ENCODE results near the gene IMMP2L. TPM values are rescaled to one million over a fixed set of nuclear protein-coding genes. Genes with fewer than 3 reads are reported as not detected.
A peak's percentile ranks its signal among the peaks of the same experiment; 100 is the strongest.

The IMMP2L gene
- total RNA-seq, 1 donor from 2014 or later, result 11.9 TPM

DNA sequence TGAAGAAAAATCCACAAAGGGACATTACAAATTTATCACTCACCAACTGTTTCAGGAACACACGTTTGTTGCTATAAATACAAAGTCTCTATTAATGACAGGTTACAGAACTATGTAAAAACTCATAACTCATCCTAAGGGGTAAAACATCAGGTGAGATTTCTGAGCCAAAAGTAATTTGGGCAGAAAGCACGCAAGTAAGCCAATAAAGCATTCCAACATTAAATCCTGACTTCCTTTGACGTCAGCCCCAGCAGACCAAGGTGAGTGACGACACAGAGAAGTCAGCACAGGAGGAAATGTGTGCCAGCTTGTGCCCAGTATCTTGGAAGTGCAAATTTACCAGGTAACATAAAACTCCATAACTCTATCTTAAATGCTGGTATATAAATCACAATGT is 45.7 kb downstream of the IMMP2L start:
- no peak for DNase-seq (ENCODE audit: low read depth, low spot score)
- H3K4me1 Mint-ChIP-seq, result no peaks in the 10 kb centered on the region
- no peak overlapping the region for H3K4me3 Mint-ChIP-seq
- H3K9me3 Mint-ChIP-seq, result peaks cover 12% of the 10 kb centered on the region
- TF ChIP-seq CTCF (conservative IDR thresholded peaks at IDR 0.05), result no peak
- peaks cover 18% of the 10 kb centered on the region for H3K36me3 Mint-ChIP-seq (ENCODE audit: low read depth)
- no peak overlapping the region for H3K27ac Mint-ChIP-seq (ENCODE audit: unreplicated experiment)
- no peaks in the 10 kb centered on the region for H3K27me3 Mint-ChIP-seq (ENCODE audit: low read depth)

DNA sequence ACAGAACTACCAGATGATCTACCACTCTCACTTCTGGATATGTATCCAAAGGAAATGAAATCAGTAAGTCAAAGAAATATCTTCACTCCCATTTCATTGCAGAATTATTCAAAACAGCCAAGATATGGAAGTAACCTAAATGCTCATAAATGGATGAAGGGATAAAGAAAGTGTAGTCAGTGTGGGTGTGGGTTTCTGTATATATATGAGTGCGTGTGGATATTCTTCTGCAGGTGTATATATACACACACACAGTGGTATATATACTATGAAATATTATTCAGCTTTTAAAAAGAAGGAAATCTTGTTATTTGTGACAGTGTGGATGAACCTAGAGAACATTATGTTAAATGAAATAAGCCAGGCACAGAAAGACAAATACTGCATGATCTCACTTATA is 48.7 kb downstream of the IMMP2L start:
- no peak overlapping the region for H3K4me3 Mint-ChIP-seq
- H3K9me3 Mint-ChIP-seq, result peaks cover 6% of the 10 kb centered on the region
- H3K4me1 Mint-ChIP-seq, result no peaks in the 10 kb centered on the region
- peaks cover 7% of the 10 kb centered on the region for H3K36me3 Mint-ChIP-seq (ENCODE audit: low read depth)
- no peaks in the 10 kb centered on the region for H3K27me3 Mint-ChIP-seq (ENCODE audit: low read depth)
- H3K27ac Mint-ChIP-seq (ENCODE audit: unreplicated experiment), result no peak overlapping the region
- TF ChIP-seq CTCF (conservative IDR thresholded peaks at IDR 0.05), result no peak
- no peak for DNase-seq (ENCODE audit: low read depth, low spot score)

GRCh38 chr7:111511845-111512244 is 50.4 kb downstream of the IMMP2L start:
- TF ChIP-seq CTCF (conservative IDR thresholded peaks at IDR 0.05), result no peak

GRCh38 chr7:111510584-111511378 is 51.5 kb downstream of the IMMP2L start:
- Mint-ChIP-seq H3K9me3 (peaks cover 8% of the 10 kb centered on the region), H3K27ac (ENCODE audit: unreplicated experiment) (peak overlapping the region; percentile 51), H3K4me1 (no peaks in the 10 kb centered on the region), H3K4me3 (no peak overlapping the region), H3K36me3 (ENCODE audit: low read depth) (peaks cover 7% of the 10 kb centered on the region), H3K27me3 (ENCODE audit: low read depth) (no peaks in the 10 kb centered on the region)
- no peak for TF ChIP-seq CTCF (conservative IDR thresholded peaks at IDR 0.05)
- no peak for DNase-seq (ENCODE audit: low read depth, low spot score)

More at GRCh38 chr7:111511845-111512244, 50.4 kb downstream of the IMMP2L start:
- no peak overlapping the region for H3K27ac Mint-ChIP-seq (ENCODE audit: unreplicated experiment)
- peaks cover 7% of the 10 kb centered on the region for H3K36me3 Mint-ChIP-seq (ENCODE audit: low read depth)
- no peak for DNase-seq (ENCODE audit: low read depth, low spot score)
- H3K4me3 Mint-ChIP-seq, result no peak overlapping the region
- peaks cover 8% of the 10 kb centered on the region for H3K9me3 Mint-ChIP-seq
- H3K27me3 Mint-ChIP-seq (ENCODE audit: low read depth), result no peaks in the 10 kb centered on the region
- H3K4me1 Mint-ChIP-seq, result no peaks in the 10 kb centered on the region

- Mint-ChIP-seq H3K4me1 (no peaks in the 10 kb centered on the region), H3K27me3 (ENCODE audit: low read depth) (no peaks in the 10 kb centered on the region), H3K27ac (ENCODE audit: unreplicated experiment) (no peak overlapping the region), H3K36me3 (ENCODE audit: low read depth) (peaks cover 7% of the 10 kb centered on the region), H3K9me3 (peaks cover 8% of the 10 kb centered on the region), H3K4me3 (no peak overlapping the region)
- DNase-seq (ENCODE audit: low read depth, low spot score), result no peak
- TF ChIP-seq CTCF (conservative IDR thresholded peaks at IDR 0.05), result no peak
Observed at GRCh38 chr7:111510062-111510461, 52.2 kb downstream of the IMMP2L start.
